Endothelial cell of umbilical vein (primary cell): Measurements from ENCODE around the gene B4GALT6. TPM values are rescaled to one million over a fixed set of nuclear protein-coding genes. Genes with fewer than 3 reads are reported as not detected.

Source experiments
- BruUV-seq: library from RNA; stranded (reverse); fragments of 400-500 nt; replicated peaks from 2 replicates; lab custom pipeline; 2021; lab: Mats Ljungman, UMichigan
- CTCF ChIA-PET: fragments of 300-600, 350-600 bp; sonication (Branson Sonifier 250); formaldehyde crosslinking; loops from one replicate; lab custom pipeline; 2021; ENCODE audit warnings: antibody characterized with exemption, inconsistent platforms; lab: Charles Lee
- POLR2A ChIA-PET: fragments of 300-600, 350-600 bp; sonication (Branson Sonifier 250); formaldehyde crosslinking; loops from one replicate; lab custom pipeline; 2021; ENCODE audit warnings: antibody characterized with exemption, inconsistent platforms; lab: Charles Lee
- DNase-seq: peaks from one replicate; pipeline ENCODE4 v3.0.0-alpha.2; 2011; ENCODE audit warnings: low read depth, low spot score
- FAIRE-seq: peaks from 2 replicates; lab custom pipeline; 2011; peaks lifted over from hg19 to GRCh38; lab: Jason Lieb, UNC
- H2AFZ ChIP-seq: 2 replicates; pipeline ENCODE4 v1.6.0; 2012; ENCODE audit warnings: low read depth, low read length, control low read depth, inconsistent platforms
- H3K27ac ChIP-seq: 2 replicates; pipeline ENCODE4 v1.5.1; 2011; ENCODE audit warnings: low read depth, mild to moderate bottlenecking, control low read depth, low read length, moderate library complexity; ENCODE audit not compliant: insufficient read depth
- H3K27me3 ChIP-seq, 2 experiments: 2 replicates each; pipeline versions ENCODE4 v1.6.0 to v1.6.1; 2011; ENCODE audit warnings: low read length in 2 of 2, mixed read lengths in 1 of 2; ENCODE audit not compliant: control insufficient read depth in 2 of 2, insufficient read depth in 2 of 2
- H3K36me3 ChIP-seq, 2 experiments: 2 replicates in 1 of 2; 3 replicates in 1 of 2; pipeline ENCODE4 v1.5.1; 2011; ENCODE audit warnings: low read length in 2 of 2, mild to moderate bottlenecking in 1 of 2, moderate library complexity in 1 of 2; ENCODE audit not compliant: control insufficient read depth in 2 of 2, insufficient read depth in 2 of 2; ENCODE audit errors: extremely low read depth in 1 of 2
- H3K4me1 ChIP-seq: 3 replicates; pipeline ENCODE4 v1.5.1; 2011; ENCODE audit warnings: mild to moderate bottlenecking, low read length; ENCODE audit not compliant: control insufficient read depth, insufficient read depth; ENCODE audit errors: extremely low read depth
- H3K4me2 ChIP-seq: 2 replicates; pipeline ENCODE4 v1.6.1; 2011; ENCODE audit warnings: low read length, control low read depth, mixed read lengths; ENCODE audit not compliant: insufficient read depth
- H3K4me3 ChIP-seq, 3 experiments: fragments of 200-600 bp in 1 of 3; sonication (generic), shearing (Covaris generic) in 1 of 3; replicated peaks in 1 of 3; 2 replicates each; pipeline ENCODE4 v1.5.1; 2011 to 2016; ENCODE audit warnings: control low read depth in 3 of 3, low read length in 3 of 3, mild to moderate bottlenecking in 2 of 3, inconsistent platforms in 1 of 3, low read depth in 1 of 3, moderate library complexity in 1 of 3; ENCODE audit not compliant: insufficient read depth in 1 of 3
- H3K79me2 ChIP-seq: 2 replicates; pipeline ENCODE4 v1.6.0; 2012; ENCODE audit warnings: low read length, inconsistent platforms; ENCODE audit not compliant: control insufficient read depth, insufficient read depth
- H3K9ac ChIP-seq: replicated peaks from 2 replicates; pipeline ENCODE3; 2011; ENCODE audit warnings: low read length, control low read depth; ENCODE audit not compliant: insufficient read depth; ENCODE audit errors: extremely low read depth
- H3K9me1 ChIP-seq: replicated peaks from 3 replicates; pipeline ENCODE4 v1.6.0; 2011; ENCODE audit warnings: mild to moderate bottlenecking, low read length; ENCODE audit not compliant: control insufficient read depth, insufficient read depth; ENCODE audit errors: extremely low read depth
- H3K9me3 ChIP-seq: replicated peaks from 2 replicates; pipeline ENCODE4 v1.5.1; 2012; ENCODE audit warnings: low read length, inconsistent platforms; ENCODE audit not compliant: control insufficient read depth, insufficient read depth
- H4K20me1 ChIP-seq: replicated peaks from 2 replicates; pipeline ENCODE3; 2011; ENCODE audit warnings: mild to moderate bottlenecking, low read length; ENCODE audit not compliant: control insufficient read depth, insufficient read depth; ENCODE audit errors: extremely low read depth
- EZH2 ChIP-seq: IDR thresholded peaks from 2 replicates; pipeline ENCODE4 v1.6.1; 2012; ENCODE audit warnings: borderline replicate concordance, low read depth, mild to moderate bottlenecking, moderate library complexity, low read length, inconsistent platforms; ENCODE audit not compliant: severe bottlenecking
- FOS ChIP-seq: IDR thresholded peaks from 2 replicates; pipeline ENCODE4 v1.6.1; 2011; ENCODE audit warnings: mild to moderate bottlenecking, low read length, moderate library complexity, borderline replicate concordance; ENCODE audit not compliant: insufficient read depth
- GATA2 ChIP-seq: IDR thresholded peaks from 2 replicates; pipeline ENCODE4 v1.7.0; 2011; ENCODE audit warnings: low read depth, mild to moderate bottlenecking, moderate library complexity, mixed read lengths, low read length; ENCODE audit not compliant: insufficient read length, insufficient read depth
- JUN ChIP-seq: IDR thresholded peaks from 2 replicates; pipeline ENCODE4 v1.6.1; 2011; ENCODE audit warnings: borderline replicate concordance, low read depth; ENCODE audit not compliant: insufficient read length, insufficient read depth
- MYC ChIP-seq: IDR thresholded peaks from one replicate; pipeline ENCODE4 v1.6.1; 2011; ENCODE audit warnings: mild to moderate bottlenecking, low read depth, low read length
- POLR2A ChIP-seq: IDR thresholded peaks from 2 replicates; pipeline ENCODE4 v1.6.1; 2012; ENCODE audit warnings: low read depth, mild to moderate bottlenecking, control low read depth, low read length
- POLR2AphosphoS5 ChIP-seq: IDR thresholded peaks from 2 replicates; pipeline ENCODE4 v1.6.1; 2012; ENCODE audit warnings: low read depth, mild to moderate bottlenecking, control low read depth, low read length, moderate library complexity; ENCODE audit not compliant: insufficient read depth
- dilution Hi-C: fragments of 300-500 bp; cut with MboI; formaldehyde crosslinking; loops from one replicate; pipeline ENCODE4 v1.15.0; 2019; ENCODE audit warnings: low sequenced_read_pairs; ENCODE audit not compliant: extremely low pct_ligation_motif_present
- intact Hi-C: fragments of 100-400 bp; cut with micrococcal nuclease; formaldehyde crosslinking; loops from one replicate; pipeline ENCODE4 v1.10.0; 2022
- polyA plus RNA-seq, 4 experiments: library from polyadenylated mRNA; depleted of rRNA in 3 of 4; stranded (reverse) in 3 of 4; unstranded in 1 of 4; fragments of >200 nt; gene quantifications; 2 replicates each; pipeline versions ENCODE4 v1.2.1 to v1.2.3, GENCODE V29; 2011 to 2012; ENCODE audit warnings: missing spikeins in 1 of 4
- total RNA-seq: library from RNA; stranded (reverse); gene quantifications from 2 replicates; pipeline ENCODE4 v1.2.3, GENCODE V29; 2021
- TF ChIP-seq, protein P1 (sequence below): IDR thresholded peaks from 2 replicates; pipeline ENCODE4 v1.6.1; 2011; ENCODE audit not compliant: insufficient read depth, insufficient read length
- TF ChIP-seq, protein P2 (sequence below), 2 donors: IDR thresholded peaks; 1 replicate in 1 of 2; 2 replicates in 1 of 2; pipeline ENCODE4 v1.5.1; 2011; ENCODE audit warnings: low read length in 2 of 2, mild to moderate bottlenecking in 2 of 2, moderate library complexity in 2 of 2, control low read depth in 1 of 2, inconsistent platforms in 1 of 2, low read depth in 1 of 2; ENCODE audit not compliant: insufficient read depth in 1 of 2; ENCODE audit errors: extremely low read depth in 1 of 2

Gene B4GALT6
- total and polyA plus RNA-seq, 2 donors (not counting 3 experiments of a cell fraction or from before 2014, with no cell fraction given) = 3.9 to 24.2 TPM

DNA sequence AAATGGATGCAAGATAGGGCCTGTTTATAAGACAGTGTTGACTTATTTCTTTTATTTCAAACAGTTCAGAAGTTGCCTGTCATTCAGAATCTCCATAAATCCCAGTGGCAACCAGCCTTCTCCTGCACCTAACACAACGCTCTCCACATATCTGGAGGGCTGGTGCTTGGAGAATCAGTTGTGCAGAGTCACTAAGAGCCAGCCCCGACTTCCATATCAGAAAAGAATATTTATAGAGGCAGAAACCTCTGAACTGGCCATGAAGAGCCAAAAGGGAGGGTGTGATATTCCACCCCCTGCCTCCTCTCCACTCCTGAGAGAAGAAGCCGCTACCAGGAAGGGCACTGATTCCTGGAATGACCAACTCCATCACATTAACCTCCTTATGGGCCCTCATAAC is 34.0 kb upstream of the B4GALT6 start:
- H3K4me2 ChIP-seq = no peak overlapping the region
- no peaks in the 10 kb centered on the region for H3K79me2 ChIP-seq
- dilution Hi-C loops = no loop called here
- FAIRE-seq = no peak
- H3K4me3 ChIP-seq = no peak overlapping the region
- H3K27ac ChIP-seq = no peak overlapping the region
- intact Hi-C loops = no loop called here
- no peaks in the 10 kb centered on the region for H3K36me3 ChIP-seq
- H3K9me3 ChIP-seq = no peaks in the 10 kb centered on the region
- no peaks in the 10 kb centered on the region for H3K9me1 ChIP-seq
- no peak for DNase-seq
- TF ChIP-seq POLR2A (no peak), POLR2AphosphoS5 (no peak), GATA2 (no peak), JUN (no peak), MYC (no peak), EZH2 (no peak), FOS (no peak)
- TF ChIP-seq, protein P1, sequence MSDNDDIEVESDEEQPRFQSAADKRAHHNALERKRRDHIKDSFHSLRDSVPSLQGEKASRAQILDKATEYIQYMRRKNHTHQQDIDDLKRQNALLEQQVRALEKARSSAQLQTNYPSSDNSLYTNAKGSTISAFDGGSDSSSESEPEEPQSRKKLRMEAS = no peak
- TF ChIP-seq, protein P2, sequence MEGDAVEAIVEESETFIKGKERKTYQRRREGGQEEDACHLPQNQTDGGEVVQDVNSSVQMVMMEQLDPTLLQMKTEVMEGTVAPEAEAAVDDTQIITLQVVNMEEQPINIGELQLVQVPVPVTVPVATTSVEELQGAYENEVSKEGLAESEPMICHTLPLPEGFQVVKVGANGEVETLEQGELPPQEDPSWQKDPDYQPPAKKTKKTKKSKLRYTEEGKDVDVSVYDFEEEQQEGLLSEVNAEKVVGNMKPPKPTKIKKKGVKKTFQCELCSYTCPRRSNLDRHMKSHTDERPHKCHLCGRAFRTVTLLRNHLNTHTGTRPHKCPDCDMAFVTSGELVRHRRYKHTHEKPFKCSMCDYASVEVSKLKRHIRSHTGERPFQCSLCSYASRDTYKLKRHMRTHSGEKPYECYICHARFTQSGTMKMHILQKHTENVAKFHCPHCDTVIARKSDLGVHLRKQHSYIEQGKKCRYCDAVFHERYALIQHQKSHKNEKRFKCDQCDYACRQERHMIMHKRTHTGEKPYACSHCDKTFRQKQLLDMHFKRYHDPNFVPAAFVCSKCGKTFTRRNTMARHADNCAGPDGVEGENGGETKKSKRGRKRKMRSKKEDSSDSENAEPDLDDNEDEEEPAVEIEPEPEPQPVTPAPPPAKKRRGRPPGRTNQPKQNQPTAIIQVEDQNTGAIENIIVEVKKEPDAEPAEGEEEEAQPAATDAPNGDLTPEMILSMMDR (IDR thresholded peaks at IDR 0.05; ENCODE audit: extremely low read depth in 1 of 2, insufficient read depth in 1 of 2, low read depth in 1 of 2, low read length in 2 of 2) = no peak
- no peak overlapping the region for H2AFZ ChIP-seq
- ChIA-PET CTCF (interaction anchor here (2.5 to 3.0 kb wide), 2 partner anchors 108 to 163 kb away, joined by 9 to 23 read pairs; no protein-coding TSS in a partner anchor), POLR2A (no interaction called here)
- no TSS peak for BruUV-seq
- no peaks in the 10 kb centered on the region for H3K4me1 ChIP-seq
- no peaks in the 10 kb centered on the region for H4K20me1 ChIP-seq
- peaks cover 1 to 6% of the 10 kb centered on the region in 2 experiments for H3K27me3 ChIP-seq
- no peak overlapping the region for H3K9ac ChIP-seq
